A549 (cell line): Measurements from ENCODE around the gene PIK3CA.

Experiments used
- EHMT2 ChIP-seq: fragments of 200-600 bp; sonication (generic); IDR thresholded peaks from 2 replicates; pipeline ENCODE4 v1.6.1; 2016; ENCODE audit warnings: antibody characterized with exemption, low read depth, mild to moderate bottlenecking, moderate library complexity
- ZC3H11A ChIP-seq: fragments of 450-650 bp; IDR thresholded peaks from 2 replicates; pipeline ENCODE4 v1.6.1; 2014; ENCODE audit warnings: antibody characterized with exemption, mild to moderate bottlenecking
- TF ChIP-seq, protein P1 (sequence below): IDR thresholded peaks from 2 replicates; pipeline ENCODE4 v1.6.1; 2012

DNA sequence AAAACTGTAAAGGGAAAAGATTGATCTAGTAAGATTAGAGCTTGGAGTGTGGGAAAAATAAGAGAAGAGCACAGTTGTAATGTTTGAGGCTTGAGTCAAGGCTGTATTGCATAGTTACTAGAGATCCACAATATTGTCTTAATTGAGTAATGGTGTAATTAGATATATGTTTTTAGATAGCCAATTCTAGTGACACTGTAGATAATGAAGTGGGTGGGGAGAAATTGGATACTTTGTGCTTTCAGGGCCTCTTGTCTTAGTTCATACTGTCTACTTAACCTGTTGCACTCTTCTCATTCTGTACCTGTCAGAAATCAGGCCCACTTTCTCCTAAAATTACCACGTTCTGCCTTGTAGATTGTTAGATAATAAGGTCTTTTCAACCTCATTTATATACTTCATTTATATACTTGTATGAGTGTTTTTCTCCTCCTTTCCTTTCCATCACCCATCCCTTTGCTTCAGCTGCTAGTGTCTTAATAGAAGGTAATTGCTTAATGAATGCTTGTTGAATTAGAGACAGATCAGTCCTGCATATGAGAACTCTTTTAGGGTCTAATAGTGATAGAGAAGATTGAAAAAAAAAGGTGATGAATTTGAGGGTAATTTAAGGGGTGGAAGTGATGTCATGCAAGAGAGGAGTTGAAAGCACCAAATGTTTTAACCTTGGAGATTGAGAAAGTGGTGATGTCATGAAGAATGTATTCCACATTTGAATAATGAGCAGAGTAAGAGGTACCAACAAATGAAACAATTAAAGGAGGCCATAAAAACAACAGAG, 32.0 kb downstream of the PIK3CA start:
- TF ChIP-seq EHMT2 = no peak
- TF ChIP-seq, protein P1, sequence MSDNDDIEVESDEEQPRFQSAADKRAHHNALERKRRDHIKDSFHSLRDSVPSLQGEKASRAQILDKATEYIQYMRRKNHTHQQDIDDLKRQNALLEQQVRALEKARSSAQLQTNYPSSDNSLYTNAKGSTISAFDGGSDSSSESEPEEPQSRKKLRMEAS = no peak
- TF ChIP-seq ZC3H11A = no peak
